ENCODE data around the gene GABPB1. TPM values are rescaled to one million over a fixed set of nuclear protein-coding genes. Genes with fewer than 3 reads are reported as not detected.

The GABPB1 gene
- total and polyA plus RNA-seq, 2 of the 13 experiments (the other 11 are each of a cell fraction or from before 2014, with no cell fraction given): 17.5 to 39.5 TPM

DNA sequence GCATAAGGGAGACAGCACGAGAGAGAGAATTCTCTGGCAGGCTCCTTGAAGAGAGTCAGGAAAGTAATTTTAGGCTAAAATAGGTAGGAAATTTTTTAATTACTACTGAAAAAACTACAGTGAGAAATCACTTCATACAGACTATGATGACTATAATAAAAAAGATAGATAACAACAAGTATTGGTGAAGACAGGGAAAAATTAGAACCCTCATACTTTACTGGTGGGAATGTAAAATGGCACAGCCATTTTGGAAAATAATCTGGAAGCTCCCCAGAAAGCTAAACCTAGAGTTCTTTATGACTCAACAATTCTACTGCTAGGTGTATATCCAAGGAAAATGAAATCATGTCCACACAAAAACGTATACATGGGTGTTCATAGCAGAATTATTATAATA lies 87.4 kb downstream of the GABPB1 start (continued):
- TF ChIP-seq ZNF280D (CRISPR knock-in tag; IDR thresholded peaks at IDR 0.05) (no peak), ZNF335 (CRISPR knock-in tag; IDR thresholded peaks at IDR 0.05) (no peak)

DNA sequence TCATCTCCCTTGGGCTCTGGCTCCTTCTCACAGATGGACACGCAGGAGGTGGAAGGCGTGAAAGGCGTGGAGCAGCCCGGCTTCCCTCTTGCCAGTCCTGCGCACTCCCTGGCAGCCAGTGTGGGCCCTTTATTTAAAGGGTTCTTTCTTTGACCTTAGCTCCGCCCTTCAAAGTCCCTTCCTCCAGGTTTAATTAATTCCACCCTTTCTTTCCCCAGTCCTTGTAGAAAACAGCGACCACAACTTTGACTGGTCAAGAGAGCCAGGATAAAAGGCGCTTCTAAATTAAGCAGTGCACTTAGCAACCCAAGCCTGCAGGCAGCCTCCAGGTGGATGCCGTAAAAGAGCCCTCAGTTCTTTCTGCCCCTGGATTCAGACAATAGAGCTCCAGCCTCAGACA lies 89.4 kb downstream of the GABPB1 start, which contains the start of gene HDC:
Gene HDC (minus strand): TSS at position 107 of the 400 bp plus-strand sequence. CDS start 103 bp downstream, at position 4.
- ATAC-seq: no peak
- H3K79me2 ChIP-seq (ENCODE audit: insufficient read depth, low read length): no peaks in the 10 kb centered on the region
- no peak within 1 kb of the TSS for H3K4me2 ChIP-seq (ENCODE audit: low read depth, low read length)
- 55% methylated on average over 9 of the region's 9 CpGs for WGBS (ENCODE audit: low lambda C conversion rate)
- intact Hi-C loops (cut with micrococcal nuclease; ENCODE audit: unreplicated experiment): no loop called here
- no peak within 1 kb of the TSS for H3K9ac ChIP-seq (ENCODE audit: insufficient read depth, low read depth, low read length)
- no peak for FAIRE-seq
- no peaks in the 10 kb centered on the region; a peak in 1 of 5 replicates for H3K27me3 ChIP-seq (ENCODE audit: control insufficient read depth in 1 of 2, insufficient read depth in 2 of 2, low read length in 2 of 2)
- CTCF ChIA-PET (ENCODE audit: low intra/inter-chr PET ratio, low total read pairs): no interaction called here
- H3K36me3 ChIP-seq (replicated peaks in 1 of 2; ENCODE audit: control insufficient read depth in 1 of 2, insufficient read depth in 2 of 2, low read length in 2 of 2): no peaks in the 10 kb centered on the region
- H2AFZ ChIP-seq (ENCODE audit: low read length): no peak within 1 kb of the TSS
- no peak within 1 kb of the TSS for H3K27ac ChIP-seq (ENCODE audit: extremely low read length, insufficient read depth, low read length)
- no peaks in the 10 kb centered on the region for H3K9me3 ChIP-seq (ENCODE audit: low read length)
- no peak within 1 kb of the TSS for H3K4me3 ChIP-seq (replicated peaks in 1 of 3; ENCODE audit: insufficient read depth in 1 of 3, low read depth in 2 of 3, low read length in 3 of 3)
- in situ Hi-C loops (cut with HindIII; ENCODE audit: extremely low pct_ligation_motif_present, low pct_unique_long_range_greater_than_20kb): no loop called here
- peaks cover 13% of the 10 kb centered on the region for H3K4me1 ChIP-seq (ENCODE audit: insufficient read depth, low read length)
- POLR2A ChIA-PET: no interaction called here
- H4K20me1 ChIP-seq (ENCODE audit: insufficient read depth, low read length): no peaks in the 10 kb centered on the region
- no peak for DNase-seq (ENCODE audit: low spot score)
- no TSS peak for BruUV-seq (replicated peaks)
- no peak for TF ChIP-seq NFYC (CRISPR knock-in tag; IDR thresholded peaks at IDR 0.05)
- TF ChIP-seq ZNF629 (CRISPR knock-in tag; conservative IDR thresholded peaks at IDR 0.05): no peak
- TF ChIP-seq ZNF274 (CRISPR knock-in tag; IDR thresholded peaks at IDR 0.05): no peak
- no peak for TF ChIP-seq BCLAF1 (IDR thresholded peaks at IDR 0.05)
- TF ChIP-seq HNF4G (IDR thresholded peaks at IDR 0.05; ENCODE audit: borderline replicate concordance, low read depth, low read length): no peak
- TF ChIP-seq HNF4G (CRISPR knock-in tag; IDR thresholded peaks at IDR 0.05; ENCODE audit: borderline replicate concordance, low read depth): no peak
- no peak for TF ChIP-seq SIX1 (CRISPR knock-in tag; IDR thresholded peaks at IDR 0.05; ENCODE audit: borderline replicate concordance)
- TF ChIP-seq ZNF234 (CRISPR knock-in tag; conservative IDR thresholded peaks at IDR 0.05): no peak
- no peak for TF ChIP-seq ARID5B (CRISPR knock-in tag; IDR thresholded peaks at IDR 0.05)
- no peak for TF ChIP-seq DRAP1 (CRISPR knock-in tag; IDR thresholded peaks at IDR 0.05)
- TF ChIP-seq HMGA1 (CRISPR knock-in tag; conservative IDR thresholded peaks at IDR 0.05): no peak
- no peak for TF ChIP-seq ZNF124 (CRISPR knock-in tag; IDR thresholded peaks at IDR 0.05)
- no peak for TF ChIP-seq ZNF232 (CRISPR knock-in tag; IDR thresholded peaks at IDR 0.05; ENCODE audit: borderline replicate concordance)

Measured in HepG2 (cell line).